ENCODE results near the gene KIF2C. TPM values are rescaled to one million over a fixed set of nuclear protein-coding genes. Genes with fewer than 3 reads are reported as not detected.
"Not testable (repeated sequence)": the region's sequence is repeated elsewhere in the genome, so short reads cannot be mapped to it uniquely, and the experiment has no call there.

Gene KIF2C
- total RNA-seq, 1 donor from 2014 or later: 0.87 TPM

DNA sequence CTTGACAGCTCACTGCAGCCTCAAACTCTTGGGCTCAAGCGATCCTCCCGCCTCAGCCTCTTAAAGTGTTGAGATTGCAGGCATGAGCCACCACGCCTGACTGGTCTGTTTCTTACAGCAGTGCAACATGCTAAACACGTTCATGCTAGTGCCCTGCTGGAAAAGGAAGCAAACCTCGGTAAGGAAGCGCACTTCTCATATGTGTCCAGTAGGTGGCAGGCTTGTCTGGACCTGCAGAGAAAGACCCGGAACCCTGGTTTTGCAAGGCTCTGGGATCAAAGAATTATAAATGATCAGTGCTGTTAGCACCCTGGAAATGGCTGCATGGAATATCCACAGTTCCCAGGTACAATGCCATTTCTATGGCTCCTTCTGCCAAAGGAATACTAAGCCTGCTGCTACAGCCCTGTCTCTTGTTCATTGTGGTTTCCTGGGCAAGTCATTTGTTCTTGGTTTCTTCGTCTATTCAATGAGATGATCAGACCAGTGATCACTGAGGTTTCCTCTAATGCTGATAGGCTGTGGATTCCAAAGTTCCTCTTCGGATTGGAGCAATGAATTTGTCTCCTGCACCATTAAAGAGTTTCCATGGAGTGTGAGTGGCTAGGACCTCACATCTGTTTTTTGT lies 24.6 kb upstream of the KIF2C start:
- DNase-seq (ENCODE audit: missing footprints) (no peak), ATAC-seq (peak; percentile 64)
- intact Hi-C loops (cut with DNase I): no loop called here

DNA sequence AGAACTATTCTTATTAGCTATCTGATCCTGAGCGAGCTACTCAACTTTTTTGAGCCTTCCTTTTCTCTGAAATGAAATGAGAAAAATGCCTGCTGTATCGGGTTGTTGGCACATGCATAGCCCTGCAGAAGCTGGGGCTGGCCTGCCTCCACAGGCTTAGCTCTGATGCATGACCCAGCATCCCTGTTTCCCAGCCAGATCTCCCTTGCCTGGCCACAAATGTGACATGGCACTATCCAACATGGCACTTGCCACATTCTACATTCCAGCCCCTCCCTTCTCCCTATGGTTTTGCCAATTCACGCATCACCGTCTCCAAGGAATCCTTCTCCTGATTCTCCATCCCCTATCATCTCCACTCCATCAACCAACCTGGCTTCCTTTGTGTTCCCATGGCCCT lies 22.5 kb upstream of the KIF2C start:
- intact Hi-C loops (cut with DNase I): no loop called here
- DNase-seq (ENCODE audit: missing footprints): no peak
- ATAC-seq: no peak

DNA sequence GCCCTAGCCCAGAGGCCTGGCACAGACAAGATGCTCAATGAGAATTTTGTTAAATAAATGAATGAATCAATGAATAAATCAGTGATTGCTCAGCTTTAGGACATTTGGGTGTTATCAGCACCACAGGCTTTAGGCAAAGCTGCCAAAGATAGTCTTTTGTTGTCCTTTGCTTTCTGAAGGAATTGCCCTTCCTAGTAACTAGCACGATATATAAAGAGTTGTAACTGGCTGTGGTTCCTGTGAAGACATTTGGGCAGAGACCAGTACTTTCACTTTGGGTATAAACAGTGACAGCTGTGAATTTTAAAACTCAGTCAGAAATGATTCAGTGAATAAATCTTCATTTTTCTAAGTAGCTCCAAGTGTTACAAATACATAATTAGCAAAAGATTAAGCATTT lies 22.0 kb upstream of the KIF2C start:
- ATAC-seq (no peak), DNase-seq (ENCODE audit: missing footprints) (no peak)
- intact Hi-C loops (cut with DNase I): no loop called here

DNA sequence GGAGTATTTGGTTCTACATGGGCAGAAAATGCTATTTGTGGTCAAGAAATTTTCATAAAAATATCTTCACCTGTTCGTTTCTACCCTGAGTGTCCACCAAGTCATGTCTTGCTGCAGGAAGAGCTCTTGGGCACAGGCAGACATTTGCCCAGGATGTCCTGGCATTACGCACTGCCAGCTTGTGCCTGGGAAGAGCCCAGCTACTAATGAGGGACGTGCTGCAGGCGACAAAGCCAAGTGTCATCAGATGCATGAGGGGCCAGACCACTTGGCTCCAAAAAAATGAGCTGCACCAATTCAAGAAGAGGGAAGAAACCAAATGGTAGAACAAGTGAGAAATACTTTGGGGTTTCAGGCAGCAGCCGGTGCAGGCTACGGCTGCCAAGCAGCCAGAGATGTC lies 21.5 kb upstream of the KIF2C start:
- DNase-seq (ENCODE audit: missing footprints) (no peak), ATAC-seq (no peak)
- intact Hi-C loops (cut with DNase I): no loop called here

DNA sequence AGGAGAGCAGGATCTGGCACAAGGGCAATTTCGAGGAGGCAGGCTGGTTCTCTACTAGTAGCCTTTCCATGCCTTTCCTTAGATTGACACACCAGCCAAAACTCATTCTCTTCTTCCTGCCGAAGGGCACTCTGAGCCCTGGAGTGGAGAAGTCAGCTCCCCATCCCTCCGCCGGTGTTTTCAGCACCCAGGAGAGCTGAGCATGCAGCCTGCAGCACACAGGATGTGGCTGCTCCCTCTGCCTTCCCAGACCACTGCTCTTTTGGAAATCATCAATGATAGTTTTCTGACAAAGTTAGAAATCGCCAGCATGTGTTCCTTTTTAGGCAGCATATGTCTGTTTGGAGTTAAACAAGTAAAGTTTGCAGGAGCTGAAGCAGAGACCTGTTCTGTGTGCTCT lies 20.3 kb upstream of the KIF2C start:
- intact Hi-C loops (cut with DNase I): no loop called here
- ATAC-seq: no peak
- DNase-seq (ENCODE audit: missing footprints): no peak

DNA sequence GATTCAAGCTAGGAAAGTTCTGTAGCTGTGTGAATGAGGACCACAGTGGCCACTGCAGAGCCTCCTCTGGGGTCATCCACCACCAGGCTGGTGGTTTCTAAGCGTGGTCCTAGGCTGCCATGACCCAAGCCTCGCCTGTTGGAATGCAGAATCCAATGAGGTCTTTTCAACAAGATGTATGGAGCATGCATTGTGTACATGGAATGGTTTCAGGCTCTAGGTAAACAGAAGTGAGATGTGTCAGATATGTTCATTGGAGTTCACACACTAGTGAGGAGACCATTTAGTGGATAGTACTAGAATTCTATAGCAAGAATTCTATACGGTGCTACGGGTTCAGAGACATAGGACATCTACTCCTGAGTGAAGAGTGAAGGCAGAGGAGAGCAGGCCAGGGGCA lies 19.4 kb upstream of the KIF2C start:
- DNase-seq (ENCODE audit: missing footprints): no peak
- intact Hi-C loops (cut with DNase I): loop anchor here (10.0 kb wide), 1 partner anchor 775 kb away; the partner anchor contains the start of gene TESK2
- ATAC-seq: no peak

DNA sequence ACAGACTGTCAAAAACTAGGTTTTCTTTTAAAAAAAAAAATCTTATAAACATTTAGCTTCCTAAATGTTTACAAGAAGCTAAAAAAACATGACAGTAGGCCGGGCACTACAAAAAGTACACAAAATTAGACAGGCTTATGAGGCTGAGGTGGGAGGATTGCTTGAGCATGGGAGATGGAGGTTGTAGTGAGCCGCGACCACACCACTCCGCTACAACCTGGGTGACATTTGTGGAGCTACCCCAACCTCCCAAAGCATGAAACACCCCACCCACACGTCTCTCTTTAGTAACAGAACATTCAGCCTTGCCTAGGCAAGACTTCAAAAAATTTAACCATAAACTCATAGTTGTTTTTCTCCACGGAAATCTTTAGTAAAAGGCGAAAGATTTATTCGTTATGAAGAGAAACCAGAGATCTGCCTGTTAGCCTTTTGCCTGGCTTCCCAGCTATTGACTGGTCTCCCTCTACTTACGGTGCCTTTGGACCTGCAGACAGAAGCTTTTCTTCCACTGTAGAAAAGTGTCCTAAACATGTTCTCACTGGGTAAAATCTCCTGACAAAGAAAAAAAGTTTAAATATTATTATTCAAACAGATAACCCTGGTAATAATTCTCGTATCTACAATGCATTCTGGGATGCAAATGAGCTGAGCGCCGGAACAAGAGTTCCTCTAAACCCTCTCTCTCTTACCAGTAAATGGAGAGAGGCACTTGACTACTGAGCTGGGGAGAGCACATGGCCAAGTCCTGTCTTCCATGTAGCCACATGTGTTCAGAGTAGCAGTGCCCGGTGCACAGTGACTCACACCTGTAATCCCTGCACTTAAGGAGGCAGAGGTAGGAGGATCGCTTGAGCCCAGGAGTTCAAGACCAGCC lies 17.9 kb upstream of the KIF2C start:
- peak; percentile 65 for ATAC-seq
- DNase-seq (ENCODE audit: missing footprints): no peak
- intact Hi-C loops (cut with DNase I): loop anchor here (10.0 kb wide), 1 partner anchor 773 kb away; the partner anchor contains the start of gene TESK2

DNA sequence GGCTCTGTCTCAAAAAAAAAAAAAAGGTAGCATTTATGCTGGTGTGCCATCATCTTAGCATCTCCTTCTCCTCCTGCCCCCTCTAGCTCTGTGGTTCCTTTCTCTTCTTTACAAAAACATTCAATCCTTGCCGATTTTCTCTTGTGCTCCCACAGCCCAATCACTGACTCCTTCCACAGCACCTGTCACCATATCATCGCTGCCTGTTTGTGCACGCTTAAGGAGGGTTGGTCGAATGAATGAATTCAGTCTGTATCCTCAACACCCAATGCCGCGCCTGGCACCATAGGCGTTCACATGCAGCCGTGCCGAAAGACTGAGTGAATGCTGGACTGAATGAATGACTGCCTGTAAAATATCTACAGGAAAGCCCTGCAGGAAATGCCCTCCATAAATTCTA lies 16.6 kb upstream of the KIF2C start:
- DNase-seq (ENCODE audit: missing footprints) (no peak), ATAC-seq (no peak)
- intact Hi-C loops (cut with DNase I): loop anchor here (10.0 kb wide), 1 partner anchor 772 kb away; the partner anchor contains the start of gene TESK2

DNA sequence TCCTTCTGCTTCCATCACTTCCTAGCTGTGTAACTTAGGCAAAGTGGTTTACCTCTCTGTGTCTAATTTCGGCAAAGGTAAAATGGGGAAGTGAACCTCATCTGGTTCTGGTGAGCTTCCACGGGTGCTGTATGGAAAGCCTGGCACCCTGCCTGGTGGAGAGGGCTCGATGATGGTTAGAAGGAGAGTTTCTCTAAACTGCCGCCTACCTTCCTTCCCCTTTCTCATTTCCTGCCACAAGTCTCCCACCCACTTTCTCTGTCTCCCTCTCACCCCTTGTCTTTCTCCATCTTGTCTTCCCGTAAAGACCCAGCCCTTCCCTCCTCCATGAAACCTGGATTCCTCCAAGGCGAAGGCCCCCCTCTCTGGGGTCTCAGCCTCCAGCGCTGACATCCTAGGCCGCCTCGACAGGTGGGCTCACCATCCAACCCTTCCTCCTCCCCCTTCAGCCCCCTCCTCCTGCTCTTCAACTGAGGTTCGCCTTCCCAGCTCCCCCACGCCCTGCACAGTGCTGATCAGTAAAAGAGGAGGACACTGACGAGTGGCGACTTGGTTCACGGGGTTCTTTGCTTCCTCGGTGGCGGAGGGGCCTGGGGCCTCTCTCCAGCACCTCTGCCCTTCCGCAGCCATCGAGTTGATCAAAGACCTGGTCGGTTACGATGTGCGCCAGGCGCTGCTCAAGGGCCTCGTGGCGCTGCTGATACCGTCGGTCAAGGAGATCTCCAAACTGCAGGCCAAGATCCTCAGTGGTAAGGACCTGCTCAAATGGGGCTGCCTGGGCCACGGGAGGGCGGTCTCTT lies 15.9 kb upstream of the KIF2C start:
- DNase-seq (ENCODE audit: missing footprints): no peak
- intact Hi-C loops (cut with DNase I): loop anchor here (10.0 kb wide), 1 partner anchor 771 kb away; the partner anchor contains the start of gene TESK2
- ATAC-seq: no peak

DNA sequence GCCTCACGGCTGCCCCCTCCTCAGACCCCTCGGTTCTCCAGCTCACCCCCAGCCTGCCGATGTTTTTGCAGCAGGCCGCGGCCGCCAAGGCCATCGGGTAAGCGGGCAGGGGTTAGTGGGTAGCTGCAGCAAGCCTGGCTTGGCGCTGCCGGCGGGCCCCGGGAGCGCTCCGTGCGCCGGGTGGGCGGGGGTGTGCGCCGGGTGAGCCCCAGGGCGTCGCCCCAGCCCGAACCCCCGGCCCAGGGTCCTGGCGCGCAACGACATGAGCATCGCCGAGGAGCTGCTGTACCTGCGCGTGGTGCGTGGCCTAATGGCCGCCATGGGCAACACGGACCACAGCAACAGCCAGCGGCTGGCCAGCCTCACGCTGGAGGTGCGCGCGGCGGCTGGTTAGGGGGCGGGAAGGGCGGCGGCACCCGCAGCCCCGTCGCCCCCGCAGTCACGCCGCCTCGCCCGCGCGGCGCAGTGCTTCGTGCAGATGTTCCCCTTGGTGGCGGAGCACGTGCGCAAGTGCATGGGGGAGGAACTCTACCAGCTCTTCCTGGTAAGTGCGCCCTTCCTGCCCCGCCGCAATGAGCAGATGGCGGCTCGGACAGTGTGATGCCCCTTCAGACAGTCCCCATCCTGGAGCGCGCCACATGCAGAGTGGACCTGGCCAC lies 15.2 kb upstream of the KIF2C start:
- no peak for ATAC-seq

DNA sequence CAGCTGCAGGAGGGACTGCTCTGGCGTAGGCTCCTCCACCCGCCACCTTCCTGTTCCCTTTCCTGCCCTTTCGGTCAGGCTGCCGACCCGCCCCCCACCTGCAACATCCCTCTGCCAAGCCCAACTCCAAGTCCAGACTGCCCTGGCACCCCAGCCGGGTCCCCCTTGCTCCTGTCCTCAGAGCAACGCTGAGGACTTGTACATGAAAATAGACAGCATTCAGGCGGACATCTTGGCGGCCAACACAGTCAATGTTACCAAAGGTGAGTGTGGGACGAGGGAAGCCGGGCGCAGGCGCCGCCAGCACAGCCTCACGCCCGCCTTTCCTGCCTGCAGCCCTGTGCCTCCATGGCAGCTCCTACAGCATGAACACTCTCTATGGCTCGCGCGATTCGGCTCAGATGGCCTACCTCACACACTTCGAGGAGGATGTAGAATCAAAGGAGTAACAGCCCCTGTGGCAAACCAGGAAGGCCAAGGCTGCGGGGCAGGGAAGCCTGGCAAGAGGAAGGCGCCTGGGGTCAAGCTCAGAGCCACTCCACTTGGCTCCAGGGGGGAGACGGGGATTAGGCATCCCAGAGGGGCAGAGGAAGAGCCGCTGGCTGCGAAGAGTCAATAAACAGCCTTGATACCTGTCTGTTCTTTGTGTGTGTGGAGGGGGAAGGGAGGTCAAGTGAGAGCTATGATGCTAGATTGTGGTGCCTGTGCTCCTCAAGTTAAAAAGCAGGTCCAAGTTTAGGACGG lies 14.5 kb upstream of the KIF2C start:
- ATAC-seq (no peak), DNase-seq (ENCODE audit: missing footprints) (no peak)
- intact Hi-C loops (cut with DNase I): loop anchor here (10.0 kb wide), 1 partner anchor 770 kb away; the partner anchor contains the start of gene TESK2

More for the DNA sequence above, 15.2 kb upstream of the KIF2C start:
- no peak for DNase-seq (ENCODE audit: missing footprints)
- intact Hi-C loops (cut with DNase I): loop anchor here (10.0 kb wide), 1 partner anchor 770 kb away; the partner anchor contains the start of gene TESK2

DNA sequence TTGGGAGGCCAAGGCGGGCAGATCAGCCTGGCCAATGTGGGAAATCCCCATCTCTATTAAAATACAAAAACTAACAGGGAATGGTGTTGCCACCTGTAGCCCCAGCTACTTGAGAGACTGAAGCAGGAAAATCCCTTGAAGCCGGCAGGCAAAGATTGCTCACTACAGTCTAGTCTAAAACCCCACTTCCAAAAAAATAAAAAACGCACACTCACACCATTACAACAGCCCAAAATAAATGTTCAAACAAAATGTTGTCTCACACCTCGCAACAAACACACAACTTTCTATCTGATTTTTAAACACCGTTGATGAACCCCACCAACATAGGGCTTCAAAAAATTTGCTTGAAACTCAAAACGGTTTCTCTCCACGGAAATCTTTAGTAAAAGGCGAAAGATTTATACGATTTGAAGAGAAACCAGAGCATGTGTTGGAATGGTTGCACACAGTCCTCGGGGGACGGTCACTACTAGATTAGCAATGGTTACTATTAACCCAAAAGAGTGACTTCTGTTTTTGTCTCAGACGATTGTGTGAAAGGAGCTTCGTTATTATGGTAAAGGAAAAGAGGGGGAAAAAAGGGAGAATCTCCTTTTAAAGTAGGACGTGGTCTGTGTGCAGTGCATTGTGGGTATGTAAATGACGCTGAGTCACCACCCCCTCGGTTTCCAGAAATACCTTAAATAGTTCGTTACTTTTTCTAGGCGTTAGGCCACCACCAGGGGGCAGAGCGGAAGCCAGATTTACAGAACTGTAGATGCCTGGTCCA lies 8.7 kb upstream of the KIF2C start, which contains the start of gene RNU5D-1:
Gene RNU5D-1, minus strand, starts transcription at position 430 of the 772 bp plus-strand sequence.
- DNase-seq (ENCODE audit: missing footprints) (peak; percentile 93), ATAC-seq (peak; percentile 91)
- intact Hi-C loops (cut with DNase I): loop anchor here (2.0 kb wide), 1 partner anchor 572 kb away; no protein-coding TSS in a partner anchor

DNA sequence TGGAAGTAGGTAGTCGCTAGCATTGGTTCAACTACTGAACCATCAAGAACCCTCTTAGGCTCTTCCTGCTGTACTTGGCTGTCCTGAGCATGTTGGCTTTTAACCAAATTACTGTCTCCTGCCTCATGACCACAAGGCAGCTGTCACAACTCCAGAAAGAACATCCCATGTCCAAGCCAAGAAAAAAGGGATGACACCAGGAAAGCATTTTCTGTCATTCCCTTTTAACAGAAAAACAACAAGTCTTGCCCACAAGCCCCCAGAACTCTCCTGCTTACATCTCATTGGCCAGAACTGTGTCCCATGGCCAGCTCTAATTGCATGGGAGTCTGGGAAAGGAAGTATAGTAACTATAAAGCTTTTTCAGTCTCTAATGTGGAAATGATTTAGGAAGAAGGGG lies 6.3 kb upstream of the KIF2C start:
- no peak for DNase-seq (ENCODE audit: missing footprints)
- no peak for ATAC-seq

DNA sequence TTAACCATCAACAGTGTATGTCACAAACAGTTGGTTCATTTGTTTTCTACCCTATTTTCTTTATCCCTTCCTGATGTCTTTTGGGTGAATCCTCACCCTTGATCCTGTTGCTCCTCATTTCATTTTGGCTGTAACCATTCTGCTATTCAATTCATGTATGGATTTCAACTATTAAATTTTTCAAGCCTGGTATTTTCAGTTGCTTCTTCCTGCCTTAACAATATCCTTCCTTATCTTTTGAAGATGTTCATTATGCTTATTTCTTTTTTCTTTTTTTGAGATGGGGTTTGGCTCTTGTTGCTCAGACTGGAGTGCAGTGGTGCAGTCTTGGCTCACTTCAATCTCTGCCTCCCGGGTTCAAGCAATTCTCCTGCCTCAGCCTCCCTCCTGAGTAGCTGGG lies 5.9 kb upstream of the KIF2C start:
- no peak for DNase-seq (ENCODE audit: missing footprints)
- no peak for ATAC-seq
- intact Hi-C loops (cut with DNase I): no loop called here

More for the DNA sequence above, 6.3 kb upstream of the KIF2C start:
- intact Hi-C loops (cut with DNase I): no loop called here

DNA sequence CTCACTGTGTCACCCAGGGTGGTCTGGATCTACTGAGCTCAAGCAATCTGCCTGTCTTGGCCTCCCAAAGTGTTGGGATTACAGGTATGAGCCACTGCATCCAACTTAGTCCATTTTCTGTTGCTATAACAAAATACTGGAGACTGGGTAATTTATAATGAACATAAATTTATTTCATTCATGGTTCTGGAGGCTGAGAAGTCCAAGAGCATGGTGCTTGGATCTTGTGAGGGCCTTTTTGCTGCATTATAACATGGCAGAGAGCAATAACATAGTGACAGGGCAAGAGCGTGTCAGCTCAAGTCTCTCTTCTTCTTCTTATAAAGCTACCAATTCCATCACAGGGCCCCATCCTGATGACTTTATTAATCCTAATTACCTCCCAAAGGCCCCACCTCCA lies 3.6 kb upstream of the KIF2C start:
- intact Hi-C loops (cut with DNase I): no loop called here
- no peak for DNase-seq (ENCODE audit: missing footprints)
- ATAC-seq: no peak

DNA sequence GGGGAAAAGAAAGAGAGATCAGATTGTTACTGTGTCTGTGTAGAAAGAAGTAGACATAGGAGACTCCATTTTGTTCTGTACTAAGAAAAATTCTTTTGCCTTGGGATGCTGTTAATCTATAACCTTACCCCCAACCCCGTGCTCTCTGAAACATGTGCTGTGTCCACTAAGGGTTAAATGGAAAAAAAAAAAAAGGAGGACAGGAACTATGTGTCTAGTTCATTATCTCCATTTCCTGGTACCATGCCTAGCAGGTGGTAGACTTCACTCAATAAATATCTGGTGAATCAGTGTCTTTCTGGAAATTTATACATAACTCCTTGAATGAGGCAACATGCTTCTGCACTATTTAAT lies 707 bp upstream of the KIF2C start:
- not testable (repeated sequence) for DNase-seq (ENCODE audit: missing footprints); ATAC-seq
- intact Hi-C loops (cut with DNase I): loop anchor here (2.0 kb wide), 1 partner anchor 36 kb away; the partner anchor contains the start of gene RPS8

DNA sequence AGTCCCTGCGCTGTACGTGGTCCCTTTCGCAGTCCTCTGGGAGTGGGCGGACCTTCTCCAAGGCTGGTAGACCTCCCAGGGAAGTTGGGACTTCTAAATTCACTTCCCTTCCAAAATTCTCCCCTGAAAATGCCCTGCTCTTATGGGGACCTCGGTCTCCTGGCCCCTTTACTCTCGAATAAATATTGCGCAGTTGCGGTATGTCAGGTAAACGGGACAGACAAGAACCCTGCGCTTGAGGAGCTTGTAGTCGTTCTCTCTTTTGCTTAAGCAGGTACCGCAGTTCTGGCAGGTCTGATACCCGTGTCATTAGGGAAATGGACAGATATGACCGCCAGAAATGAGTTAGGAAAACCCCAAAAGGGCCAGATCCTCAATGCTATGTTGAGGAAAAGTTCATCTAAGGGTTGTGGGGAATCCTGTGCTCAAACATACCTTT lies 561 bp downstream of the KIF2C start:
- DNase-seq (ENCODE audit: missing footprints) (no peak), ATAC-seq (no peak)
- intact Hi-C loops (cut with DNase I): no loop called here
